A375 (cell line): ENCODE measurements around the gene IFNAR2. TPM values are rescaled to one million over a fixed set of nuclear protein-coding genes. Genes with fewer than 3 reads are reported as not detected.

Experiments used
- total RNA-seq: library from RNA; depleted of rRNA; stranded (reverse); fragments of >200 nt; shearing (Covaris generic); gene quantifications from 2 replicates; pipeline ENCODE4 v1.2.3, GENCODE V29; 2014; rRNA removed

The IFNAR2 gene
- total RNA-seq, result 1.8 and 2.5 TPM in 2 replicates

DNA sequence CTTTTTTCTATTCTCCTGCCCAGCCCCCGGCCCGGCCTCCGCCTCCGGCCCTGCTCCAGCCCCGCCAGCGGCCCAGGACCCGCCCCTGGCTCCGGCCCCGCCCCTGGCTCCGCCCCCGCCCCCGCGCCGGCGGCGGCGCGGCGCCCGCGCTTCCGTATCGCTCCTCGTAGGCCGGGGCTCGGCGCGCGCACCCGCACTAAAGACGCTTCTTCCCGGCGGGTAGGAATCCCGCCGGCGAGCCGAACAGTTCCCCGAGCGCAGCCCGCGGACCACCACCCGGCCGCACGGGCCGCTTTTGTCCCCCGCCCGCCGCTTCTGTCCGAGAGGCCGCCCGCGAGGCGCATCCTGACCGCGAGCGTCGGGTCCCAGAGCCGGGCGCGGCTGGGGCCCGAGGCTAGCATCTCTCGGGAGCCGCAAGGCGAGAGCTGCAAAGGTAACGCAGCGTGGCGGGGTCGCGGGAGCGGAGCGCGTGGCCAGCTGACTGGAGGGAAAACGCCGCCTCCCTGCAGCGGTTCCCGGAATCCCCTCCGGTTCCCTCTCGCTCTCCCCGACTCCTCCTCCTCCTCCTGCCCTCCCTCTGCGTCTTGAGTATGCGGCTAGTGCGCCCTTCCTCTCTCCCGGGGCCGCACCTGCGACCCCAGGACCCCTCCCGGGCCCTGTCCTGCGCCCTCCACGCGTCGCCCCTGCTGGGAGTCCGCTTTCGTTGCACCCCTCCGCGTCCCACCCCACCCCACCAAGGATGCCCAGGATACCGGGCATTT lies at the start of gene IFNAR2:
TSS of gene IFNAR2 (plus strand) at position 155 of the 761 bp plus-strand sequence. CDS start 11,985 bp downstream, outside the sequence.

DNA sequence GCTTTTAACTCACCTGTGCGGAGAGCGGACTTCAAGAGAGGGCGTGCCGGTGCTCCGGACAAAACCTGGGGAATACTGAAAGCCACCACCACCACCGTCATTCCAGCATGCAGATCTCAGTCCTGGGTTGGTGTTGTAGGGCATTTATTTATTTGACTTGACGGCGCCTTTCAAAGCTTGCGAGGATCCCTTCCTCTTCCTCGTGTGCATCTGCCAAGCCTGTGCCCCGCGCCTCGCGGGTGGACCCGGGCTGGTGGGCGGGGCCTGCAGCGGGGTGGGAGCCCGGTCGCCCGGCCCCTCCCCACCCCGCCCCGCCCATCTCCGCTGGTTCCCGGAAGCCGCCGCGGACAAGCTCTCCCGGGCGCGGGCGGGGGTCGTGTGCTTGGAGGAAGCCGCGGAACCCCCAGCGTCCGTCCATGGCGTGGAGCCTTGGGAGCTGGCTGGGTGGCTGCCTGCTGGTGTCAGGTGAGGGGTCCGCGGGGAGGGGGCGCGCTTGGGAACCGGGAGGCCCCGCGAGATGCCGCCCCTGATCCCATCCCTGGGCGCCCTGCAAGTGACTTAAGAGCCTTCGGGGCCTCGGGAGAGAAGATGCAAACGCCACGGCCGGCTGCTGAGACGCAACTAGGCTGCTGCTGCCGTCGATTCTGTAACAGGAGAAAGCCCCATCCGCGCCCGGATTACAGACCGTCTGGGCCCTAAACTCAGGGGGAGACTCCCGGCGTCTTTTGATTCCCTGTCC lies 36.5 kb downstream of the IFNAR2 start, which contains the start of gene IL10RB:
TSS of gene IL10RB (plus strand) at position 318 of the 739 bp plus-strand sequence. CDS start at position 417, 99 bp downstream.

Other genes with a start within 250 kb of the IFNAR2 start
- gene OLIG2, start 204.0 kb upstream of the IFNAR2 start, total RNA-seq, result 3.8 and 4.4 TPM in 2 replicates
- gene OLIG1, start 159.8 kb upstream of the IFNAR2 start, total RNA-seq, result 0.19 TPM in 1 of 2 replicates, not detected in the other
- gene IL10RB, start 36.4 kb downstream of the IFNAR2 start, total RNA-seq, result 23.2 and 24.5 TPM in 2 replicates
- gene IFNAR1, start 95.0 kb downstream of the IFNAR2 start, total RNA-seq, result 11.8 and 19.2 TPM in 2 replicates
- gene IFNGR2, start 173.5 kb downstream of the IFNAR2 start, total RNA-seq, result 37.4 and 39.2 TPM in 2 replicates